Trophoblast cell (in vitro differentiated cells and primary cell): ENCODE data around the gene ZNG1F. TPM values are rescaled to one million over a fixed set of nuclear protein-coding genes. Genes with fewer than 3 reads are reported as not detected.
"Not testable (repeated sequence)": the region's sequence is repeated elsewhere in the genome, so short reads cannot be mapped to it uniquely, and the experiment has no call there.

Experiments
- DNase-seq, 2 donors: peaks; one replicate each; pipeline ENCODE4 v3.0.0-alpha.2; 2016
- H2AFZ ChIP-seq: 2 replicates; pipeline ENCODE4 v1.6.1; 2013; ENCODE audit warnings: low read length, moderate library complexity, mild to moderate bottlenecking; ENCODE audit not compliant: insufficient read depth, poor library complexity
- H2AK5ac ChIP-seq: 2 replicates; pipeline ENCODE4 v1.6.1; 2013; ENCODE audit warnings: mild to moderate bottlenecking, low read length
- H2BK120ac ChIP-seq: 2 replicates; pipeline ENCODE4 v1.6.1; 2013; ENCODE audit warnings: low read length, mild to moderate bottlenecking, moderate library complexity; ENCODE audit not compliant: insufficient read depth, poor library complexity
- H2BK12ac ChIP-seq: 2 replicates; pipeline ENCODE4 v1.6.1; 2013; ENCODE audit warnings: mild to moderate bottlenecking, low read length, moderate library complexity
- H2BK5ac ChIP-seq: 2 replicates; pipeline ENCODE4 v1.6.1; 2013; ENCODE audit warnings: low read length, low read depth, moderate library complexity, mild to moderate bottlenecking; ENCODE audit not compliant: poor library complexity
- H3K14ac ChIP-seq: 2 replicates; pipeline ENCODE4 v1.6.1; 2013; ENCODE audit warnings: mild to moderate bottlenecking, low read length
- H3K18ac ChIP-seq: 2 replicates; pipeline ENCODE4 v1.6.1; 2013; ENCODE audit warnings: mild to moderate bottlenecking, low read length
- H3K23ac ChIP-seq: 2 replicates; pipeline ENCODE4 v1.6.1; 2013; ENCODE audit warnings: low read length
- H3K27ac ChIP-seq: 2 replicates; pipeline ENCODE4 v1.5.1; 2013; ENCODE audit warnings: low read depth, mild to moderate bottlenecking, inconsistent platforms, low read length, moderate library complexity
- H3K27me3 ChIP-seq: 2 replicates; pipeline ENCODE4 v1.6.1; 2013; ENCODE audit warnings: inconsistent platforms, mild to moderate bottlenecking, low read length, moderate library complexity; ENCODE audit not compliant: insufficient read depth
- H3K36me3 ChIP-seq, 2 experiments: 1 replicate in 1 of 2; 2 replicates in 1 of 2; pipeline ENCODE4 v1.6.1; 2013; ENCODE audit warnings: low read length in 2 of 2, mild to moderate bottlenecking in 2 of 2, moderate library complexity in 1 of 2; ENCODE audit not compliant: insufficient read depth in 2 of 2, control insufficient read depth in 1 of 2
- H3K4ac ChIP-seq: 2 replicates; pipeline ENCODE4 v1.6.1; 2013; ENCODE audit warnings: low read depth, mild to moderate bottlenecking, low read length, moderate library complexity
- H3K4me1 ChIP-seq, 2 experiments: 1 replicate in 1 of 2; 2 replicates in 1 of 2; pipeline ENCODE4 v1.6.1; 2013; ENCODE audit warnings: low read length in 2 of 2, mild to moderate bottlenecking in 2 of 2, moderate library complexity in 1 of 2; ENCODE audit not compliant: insufficient read depth in 2 of 2, control insufficient read depth in 1 of 2
- H3K4me2 ChIP-seq: 2 replicates; pipeline ENCODE4 v1.6.1; 2013; ENCODE audit warnings: inconsistent platforms, mild to moderate bottlenecking, low read length, moderate library complexity
- H3K4me3 ChIP-seq: 2 replicates; pipeline ENCODE4 v1.5.1; 2013; ENCODE audit warnings: mild to moderate bottlenecking, low read depth, low read length, inconsistent platforms
- H3K79me1 ChIP-seq: one replicate; pipeline ENCODE4 v1.6.1; 2013; ENCODE audit warnings: low read length
- H3K79me2 ChIP-seq: 2 replicates; pipeline ENCODE4 v1.6.1; 2013; ENCODE audit warnings: low read length, mild to moderate bottlenecking; ENCODE audit not compliant: control insufficient read depth, insufficient read depth, poor library complexity
- H3K9ac ChIP-seq: 2 replicates; pipeline ENCODE4 v1.6.1; 2013; ENCODE audit warnings: mild to moderate bottlenecking, low read length
- H3K9me3 ChIP-seq: 2 replicates; pipeline ENCODE4 v1.6.1; 2013; ENCODE audit warnings: low read depth, mild to moderate bottlenecking, control low read depth, inconsistent platforms, low read length; ENCODE audit not compliant: insufficient read depth
- H4K12ac ChIP-seq: 2 replicates; pipeline ENCODE4 v1.6.1; 2013; ENCODE audit warnings: low read depth, mild to moderate bottlenecking, low read length, moderate library complexity
- H4K8ac ChIP-seq: 2 replicates; pipeline ENCODE4 v1.6.1; 2013; ENCODE audit warnings: low read depth, mild to moderate bottlenecking, low read length, moderate library complexity
- H4K91ac ChIP-seq: one replicate; pipeline ENCODE4 v1.6.1; 2013; ENCODE audit warnings: low read depth, mild to moderate bottlenecking, low read length, moderate library complexity
- WGBS: extraction: QIAGEN DNeasy Blood & Tissue Kit; methylation state at CpG from one replicate; pipeline ENCODE4 v1.1.7; 2013; ENCODE audit warnings: missing lambda C conversion rate; ENCODE audit not compliant: insufficient read length, insufficient coverage; ENCODE audit errors: extremely low coverage; 5-methylcytosine and 5-hydroxymethylcytosine counted together
- polyA plus RNA-seq: library from polyadenylated mRNA; stranded (reverse); fragments of 200-250 nt; gene quantifications from 2 replicates; pipeline ENCODE4 v1.2.3, GENCODE V29; 2013

The ZNG1F gene
- 3.8 and 4.4 TPM in 2 replicates for polyA plus RNA-seq

GRCh38 chr9:41189217-41189616 lies at the start of gene ZNG1F:
Gene ZNG1F, minus strand, starts transcription at chr9:41189317. Its CDS starts 59 bp downstream, at chr9:41189258.
- not testable (repeated sequence) for H3K27me3 ChIP-seq, H3K9me3 ChIP-seq, H4K12ac ChIP-seq, H3K27ac ChIP-seq, H3K4me3 ChIP-seq, H3K36me3 ChIP-seq, H2AK5ac ChIP-seq, H3K79me1 ChIP-seq, H3K14ac ChIP-seq, H2AFZ ChIP-seq, DNase-seq, H3K79me2 ChIP-seq, H2BK12ac ChIP-seq, H4K91ac ChIP-seq, H3K18ac ChIP-seq, H3K4ac ChIP-seq, H3K4me2 ChIP-seq, H3K23ac ChIP-seq, H2BK120ac ChIP-seq, H2BK5ac ChIP-seq, H3K4me1 ChIP-seq, H4K8ac ChIP-seq, H3K9ac ChIP-seq
- no CpG with 5 or more reads among the region's 31 CpGs for WGBS

- H3K27me3 ChIP-seq, H2AFZ ChIP-seq, H2BK12ac ChIP-seq, H3K9ac ChIP-seq, H2AK5ac ChIP-seq, H3K79me2 ChIP-seq, H2BK5ac ChIP-seq, H3K79me1 ChIP-seq, H3K36me3 ChIP-seq, H3K4me1 ChIP-seq, H3K18ac ChIP-seq, H4K8ac ChIP-seq, H3K27ac ChIP-seq, H4K91ac ChIP-seq, H3K4ac ChIP-seq, H2BK120ac ChIP-seq, H3K23ac ChIP-seq, H3K14ac ChIP-seq: not testable (repeated sequence)
- peaks cover 20% of the 10 kb centered on the region for H3K9me3 ChIP-seq
- peak overlapping the region; percentile 75 for H4K12ac ChIP-seq
- no CpG with 5 or more reads among the region's 51 CpGs for WGBS
- H3K4me3 ChIP-seq = peak overlapping the region; percentile 35
- peak in 1 of 2 donors; percentile 1 for DNase-seq
- peak overlapping the region; percentile 41 for H3K4me2 ChIP-seq
These were observed 48.1 kb upstream of the ZNG1F start for GRCh38 chr9:41237110-41237749.

- not testable (repeated sequence) for H2BK12ac ChIP-seq, H3K18ac ChIP-seq, H2BK5ac ChIP-seq, H2AFZ ChIP-seq, H3K36me3 ChIP-seq, H2BK120ac ChIP-seq, H3K27ac ChIP-seq, H3K23ac ChIP-seq, H4K91ac ChIP-seq, H3K79me2 ChIP-seq, H4K12ac ChIP-seq, H4K8ac ChIP-seq, H3K4me2 ChIP-seq, H3K4me3 ChIP-seq, H3K27me3 ChIP-seq, H3K4me1 ChIP-seq, H2AK5ac ChIP-seq, DNase-seq, H3K9ac ChIP-seq, H3K79me1 ChIP-seq, H3K4ac ChIP-seq, H3K14ac ChIP-seq
- WGBS = no CpG with 5 or more reads among the region's 23 CpGs
- peaks cover 21% of the 10 kb centered on the region for H3K9me3 ChIP-seq
These were observed 47.5 kb upstream of the ZNG1F start for GRCh38 chr9:41236486-41237109.

- not testable (repeated sequence) for H3K79me2 ChIP-seq, H3K36me3 ChIP-seq, H3K4me3 ChIP-seq, H4K12ac ChIP-seq, DNase-seq, H2BK120ac ChIP-seq, H3K23ac ChIP-seq, H3K18ac ChIP-seq, H4K8ac ChIP-seq, H3K27ac ChIP-seq, H3K79me1 ChIP-seq, H3K4me2 ChIP-seq, H2AFZ ChIP-seq, H2AK5ac ChIP-seq, H4K91ac ChIP-seq, H3K27me3 ChIP-seq, H3K4me1 ChIP-seq, H3K14ac ChIP-seq, H3K4ac ChIP-seq, H3K9ac ChIP-seq, H2BK5ac ChIP-seq, H2BK12ac ChIP-seq
- no CpG with 5 or more reads among the region's 55 CpGs for WGBS
- peaks cover 24% of the 10 kb centered on the region for H3K9me3 ChIP-seq
These were observed 46.0 kb upstream of the ZNG1F start for GRCh38 chr9:41234811-41235805.
